Trophoblast cell (in vitro differentiated cells and primary cell): Measurements from ENCODE around the gene MEOX1.

Experiments
- DNase-seq, 2 donors: peaks; one replicate each; pipeline ENCODE4 v3.0.0-alpha.2; 2016
- H2AFZ ChIP-seq: 2 replicates; pipeline ENCODE4 v1.6.1; 2013; ENCODE audit warnings: low read length, moderate library complexity, mild to moderate bottlenecking; ENCODE audit not compliant: insufficient read depth, poor library complexity
- H2AK5ac ChIP-seq: 2 replicates; pipeline ENCODE4 v1.6.1; 2013; ENCODE audit warnings: mild to moderate bottlenecking, low read length
- H2BK120ac ChIP-seq: 2 replicates; pipeline ENCODE4 v1.6.1; 2013; ENCODE audit warnings: low read length, mild to moderate bottlenecking, moderate library complexity; ENCODE audit not compliant: insufficient read depth, poor library complexity
- H2BK12ac ChIP-seq: 2 replicates; pipeline ENCODE4 v1.6.1; 2013; ENCODE audit warnings: mild to moderate bottlenecking, low read length, moderate library complexity
- H2BK5ac ChIP-seq: 2 replicates; pipeline ENCODE4 v1.6.1; 2013; ENCODE audit warnings: low read length, low read depth, moderate library complexity, mild to moderate bottlenecking; ENCODE audit not compliant: poor library complexity
- H3K14ac ChIP-seq: 2 replicates; pipeline ENCODE4 v1.6.1; 2013; ENCODE audit warnings: mild to moderate bottlenecking, low read length
- H3K18ac ChIP-seq: 2 replicates; pipeline ENCODE4 v1.6.1; 2013; ENCODE audit warnings: mild to moderate bottlenecking, low read length
- H3K23ac ChIP-seq: 2 replicates; pipeline ENCODE4 v1.6.1; 2013; ENCODE audit warnings: low read length
- H3K27ac ChIP-seq: 2 replicates; pipeline ENCODE4 v1.5.1; 2013; ENCODE audit warnings: low read depth, mild to moderate bottlenecking, inconsistent platforms, low read length, moderate library complexity
- H3K27me3 ChIP-seq: 2 replicates; pipeline ENCODE4 v1.6.1; 2013; ENCODE audit warnings: inconsistent platforms, mild to moderate bottlenecking, low read length, moderate library complexity; ENCODE audit not compliant: insufficient read depth
- H3K36me3 ChIP-seq, 2 experiments: 1 replicate in 1 of 2; 2 replicates in 1 of 2; pipeline ENCODE4 v1.6.1; 2013; ENCODE audit warnings: low read length in 2 of 2, mild to moderate bottlenecking in 2 of 2, moderate library complexity in 1 of 2; ENCODE audit not compliant: insufficient read depth in 2 of 2, control insufficient read depth in 1 of 2
- H3K4ac ChIP-seq: 2 replicates; pipeline ENCODE4 v1.6.1; 2013; ENCODE audit warnings: low read depth, mild to moderate bottlenecking, low read length, moderate library complexity
- H3K4me1 ChIP-seq, 2 experiments: 1 replicate in 1 of 2; 2 replicates in 1 of 2; pipeline ENCODE4 v1.6.1; 2013; ENCODE audit warnings: low read length in 2 of 2, mild to moderate bottlenecking in 2 of 2, moderate library complexity in 1 of 2; ENCODE audit not compliant: insufficient read depth in 2 of 2, control insufficient read depth in 1 of 2
- H3K4me2 ChIP-seq: 2 replicates; pipeline ENCODE4 v1.6.1; 2013; ENCODE audit warnings: inconsistent platforms, mild to moderate bottlenecking, low read length, moderate library complexity
- H3K4me3 ChIP-seq: 2 replicates; pipeline ENCODE4 v1.5.1; 2013; ENCODE audit warnings: mild to moderate bottlenecking, low read depth, low read length, inconsistent platforms
- H3K79me1 ChIP-seq: one replicate; pipeline ENCODE4 v1.6.1; 2013; ENCODE audit warnings: low read length
- H3K79me2 ChIP-seq: 2 replicates; pipeline ENCODE4 v1.6.1; 2013; ENCODE audit warnings: low read length, mild to moderate bottlenecking; ENCODE audit not compliant: control insufficient read depth, insufficient read depth, poor library complexity
- H3K9ac ChIP-seq: 2 replicates; pipeline ENCODE4 v1.6.1; 2013; ENCODE audit warnings: mild to moderate bottlenecking, low read length
- H3K9me3 ChIP-seq: 2 replicates; pipeline ENCODE4 v1.6.1; 2013; ENCODE audit warnings: low read depth, mild to moderate bottlenecking, control low read depth, inconsistent platforms, low read length; ENCODE audit not compliant: insufficient read depth
- H4K12ac ChIP-seq: 2 replicates; pipeline ENCODE4 v1.6.1; 2013; ENCODE audit warnings: low read depth, mild to moderate bottlenecking, low read length, moderate library complexity
- H4K8ac ChIP-seq: 2 replicates; pipeline ENCODE4 v1.6.1; 2013; ENCODE audit warnings: low read depth, mild to moderate bottlenecking, low read length, moderate library complexity
- H4K91ac ChIP-seq: one replicate; pipeline ENCODE4 v1.6.1; 2013; ENCODE audit warnings: low read depth, mild to moderate bottlenecking, low read length, moderate library complexity
- WGBS: extraction: QIAGEN DNeasy Blood & Tissue Kit; methylation state at CpG from one replicate; pipeline ENCODE4 v1.1.7; 2013; ENCODE audit warnings: missing lambda C conversion rate; ENCODE audit not compliant: insufficient read length, insufficient coverage; ENCODE audit errors: extremely low coverage; 5-methylcytosine and 5-hydroxymethylcytosine counted together

MEOX1 gene

DNA sequence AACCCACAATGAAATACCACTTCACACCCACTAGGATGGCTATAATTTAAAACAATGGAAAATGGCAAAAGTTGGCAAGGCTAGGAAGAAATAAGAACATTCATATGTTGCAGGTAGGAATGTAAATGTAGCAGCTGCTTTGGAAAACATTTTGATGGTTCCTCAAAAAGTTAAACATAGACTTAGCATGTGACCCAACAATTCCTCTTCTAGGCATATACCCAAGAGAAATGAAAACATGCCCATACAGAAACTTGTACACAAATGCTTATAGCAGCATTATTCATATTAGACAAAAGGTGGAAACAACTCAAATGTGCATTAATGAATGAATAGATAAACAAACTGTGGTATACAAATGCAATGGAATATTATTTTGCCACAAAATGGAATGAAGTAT, 36.1 kb downstream of the MEOX1 start:
- Histone ChIP-seq H2AFZ (no peak overlapping the region), H4K8ac (no peak overlapping the region), H3K18ac (no peak overlapping the region), H2BK12ac (no peak overlapping the region), H3K4me2 (no peak overlapping the region), H4K12ac (no peak overlapping the region), H3K4ac (no peak overlapping the region), H3K9me3 (no peaks in the 10 kb centered on the region), H3K23ac (no peak overlapping the region), H2AK5ac (no peak overlapping the region), H3K79me1 (peaks cover 8% of the 10 kb centered on the region), H3K27me3 (no peaks in the 10 kb centered on the region), H2BK120ac (no peak overlapping the region), H3K14ac (no peak overlapping the region), H3K9ac (no peak overlapping the region), H3K4me3 (no peak overlapping the region), H3K79me2 (no peaks in the 10 kb centered on the region), H4K91ac (no peak overlapping the region), H2BK5ac (no peak overlapping the region), H3K36me3 (no peaks in the 10 kb centered on the region), H3K27ac (no peak overlapping the region), H3K4me1 (peaks cover 6 to 9% of the 10 kb centered on the region in 2 experiments)
- no peak for DNase-seq

DNA sequence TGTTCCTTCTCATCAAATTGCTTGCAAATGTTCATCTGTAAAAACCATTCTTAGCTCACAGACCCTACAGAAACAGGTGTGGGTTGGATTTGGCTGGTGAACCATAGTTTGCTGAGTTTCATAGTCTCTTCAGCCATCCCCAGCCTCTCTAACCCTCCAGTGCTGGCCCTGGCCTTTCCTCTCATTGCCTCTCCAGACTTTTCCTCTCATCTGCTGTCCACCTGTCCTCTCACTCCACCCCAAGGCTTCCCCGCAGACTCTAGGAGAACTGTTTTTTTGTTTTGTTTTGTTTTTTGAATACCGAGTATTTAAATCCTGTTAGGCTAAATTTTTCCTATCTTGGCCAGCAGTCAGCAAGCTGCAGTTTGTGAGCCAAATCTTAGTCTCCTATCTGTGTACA, 41.1 kb downstream of the MEOX1 start:
- Histone ChIP-seq H3K9me3 (no peaks in the 10 kb centered on the region), H2BK120ac (no peak overlapping the region), H3K18ac (no peak overlapping the region), H2BK12ac (peak overlapping the region; percentile 38), H3K14ac (no peak overlapping the region), H3K4me2 (no peak overlapping the region), H3K4ac (no peak overlapping the region), H3K23ac (no peak overlapping the region), H3K27ac (no peak overlapping the region), H2AK5ac (no peak overlapping the region), H2BK5ac (no peak overlapping the region), H3K79me2 (no peaks in the 10 kb centered on the region), H4K91ac (no peak overlapping the region), H3K79me1 (peaks cover 2% of the 10 kb centered on the region), H3K4me1 (peaks cover 0 to 2% of the 10 kb centered on the region in 2 experiments), H3K4me3 (no peak overlapping the region), H2AFZ (no peak overlapping the region), H3K9ac (no peak overlapping the region), H4K8ac (no peak overlapping the region), H3K27me3 (no peaks in the 10 kb centered on the region), H3K36me3 (no peaks in the 10 kb centered on the region), H4K12ac (no peak overlapping the region)
- no peak for DNase-seq
- no CpG with 5 or more reads among the region's 2 CpGs for WGBS

DNA sequence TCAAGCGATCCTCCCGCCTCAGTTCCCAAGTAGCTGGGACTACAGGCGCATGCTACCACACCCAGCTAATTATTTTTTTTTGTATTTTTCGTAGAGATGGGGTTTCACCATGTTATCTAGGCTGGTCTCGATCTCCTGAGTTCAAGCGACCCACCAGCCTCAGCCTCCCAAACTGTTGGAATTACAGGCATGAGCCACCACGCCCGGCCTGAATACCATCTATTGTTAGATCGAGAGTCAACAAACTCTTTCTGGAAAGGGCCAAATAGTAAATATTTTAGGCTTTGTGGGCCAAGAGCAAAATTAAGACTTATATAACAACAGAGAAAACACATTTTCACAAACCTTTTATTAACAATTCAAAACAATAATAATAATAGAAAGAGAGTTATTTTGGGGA, 41.6 kb downstream of the MEOX1 start:
- Histone ChIP-seq H2AFZ (no peak overlapping the region), H3K14ac (no peak overlapping the region), H3K4me2 (no peak overlapping the region), H4K12ac (no peak overlapping the region), H2BK5ac (no peak overlapping the region), H4K91ac (no peak overlapping the region), H3K36me3 (no peaks in the 10 kb centered on the region), H3K4ac (no peak overlapping the region), H3K18ac (no peak overlapping the region), H3K79me1 (peaks cover 2% of the 10 kb centered on the region), H2AK5ac (no peak overlapping the region), H3K79me2 (no peaks in the 10 kb centered on the region), H3K23ac (no peak overlapping the region), H3K27me3 (no peaks in the 10 kb centered on the region), H3K9me3 (no peaks in the 10 kb centered on the region), H3K4me1 (peaks cover 0 to 2% of the 10 kb centered on the region in 2 experiments), H3K9ac (no peak overlapping the region), H3K4me3 (no peak overlapping the region), H2BK12ac (no peak overlapping the region), H2BK120ac (no peak overlapping the region), H3K27ac (no peak overlapping the region), H4K8ac (no peak overlapping the region)
- DNase-seq: no peak
- no CpG with 5 or more reads among the region's 9 CpGs for WGBS

DNA sequence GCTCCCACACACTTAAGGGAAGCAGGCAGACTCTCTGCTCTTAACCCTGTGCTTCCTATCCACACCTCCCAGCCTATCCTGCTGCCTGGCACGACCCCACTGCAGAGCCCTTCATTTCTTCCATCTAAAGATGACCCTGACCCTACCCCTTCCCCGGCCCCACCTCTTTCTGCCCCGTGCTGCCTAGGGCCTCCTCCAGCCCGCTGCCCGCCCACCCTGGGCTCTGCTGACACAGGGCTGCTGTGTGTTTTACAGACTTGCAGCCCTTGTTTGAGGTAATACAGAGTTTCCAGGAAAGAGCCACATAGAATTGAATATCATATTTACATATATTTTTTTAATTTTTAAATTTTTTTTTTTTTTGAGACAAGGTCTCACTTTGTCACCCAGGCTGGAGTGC, 42.0 kb downstream of the MEOX1 start:
- H3K4me3 ChIP-seq: no peak overlapping the region

More for the DNA sequence above, 42.0 kb downstream of the MEOX1 start:
- Histone ChIP-seq H3K9ac (no peak overlapping the region), H3K14ac (no peak overlapping the region), H4K8ac (no peak overlapping the region), H3K4me2 (no peak overlapping the region), H2BK120ac (no peak overlapping the region), H2BK5ac (no peak overlapping the region), H3K27me3 (no peaks in the 10 kb centered on the region), H2BK12ac (no peak overlapping the region), H3K18ac (no peak overlapping the region), H4K91ac (no peak overlapping the region), H3K79me2 (no peaks in the 10 kb centered on the region), H3K4me1 (peaks cover 0 to 2% of the 10 kb centered on the region in 2 experiments), H3K23ac (no peak overlapping the region), H3K27ac (no peak overlapping the region), H3K9me3 (no peaks in the 10 kb centered on the region), H2AK5ac (no peak overlapping the region), H3K36me3 (no peaks in the 10 kb centered on the region), H3K4ac (no peak overlapping the region), H4K12ac (no peak overlapping the region), H2AFZ (no peak overlapping the region), H3K79me1 (peaks cover 2% of the 10 kb centered on the region)
- no peak for DNase-seq
- WGBS: no CpG with 5 or more reads among the region's 5 CpGs
